A549 (cell line): ENCODE results near the gene SUSD1. TPM values are rescaled to one million over a fixed set of nuclear protein-coding genes. Genes with fewer than 3 reads are reported as not detected.

Source experiments
- ATAC-seq, 2 experiments: fragments of 200-7000 bp in 1 of 2; fragments of >200 bp in 1 of 2; cut with Nextera tagmentation in 1 of 2; cut with Tn5 transposase in 1 of 2; 3 replicates each; pipeline versions ENCODE4 v1.8.0 to v1.9.1; 2018 to 2020; ENCODE audit warnings: mild to moderate bottlenecking in 1 of 2, moderate library complexity in 1 of 2
- CTCF ChIA-PET: fragments of 300-600 bp; sonication (Branson Sonifier 250); formaldehyde crosslinking; extraction: SDS; loops from one replicate; lab custom pipeline; 2021; ENCODE audit warnings: antibody characterized with exemption, inconsistent platforms; lab: Yijun Ruan, JAX
- POLR2A ChIA-PET: fragments of 350-600 bp; formaldehyde crosslinking; extraction: SDS; loops from one replicate; lab custom pipeline; 2021; ENCODE audit warnings: antibody characterized with exemption, inconsistent platforms; lab: Yijun Ruan, JAX
- DNase-seq, 2 experiments: peaks; one replicate each; pipeline versions ENCODE4 v3.0.0 to v3.0.0-alpha.2; 2011 to 2016; ENCODE audit warnings: low read depth in 1 of 2, low spot score in 1 of 2
- FAIRE-seq: peaks from 2 replicates; lab custom pipeline; 2011; peaks lifted over from hg19 to GRCh38; lab: Jason Lieb, UNC
- H3K27ac ChIP-seq, 2 experiments: fragments of >200 bp; sonication (Bioruptor Twin); formaldehyde crosslinking; 3 replicates each; pipeline ENCODE4 v1.5.1; 2016 to 2017
- H3K4me1 ChIP-seq: fragments of >200 bp; sonication (Bioruptor Twin); formaldehyde crosslinking; 3 replicates; pipeline ENCODE4 v1.6.1; 2016
- H3K4me2 ChIP-seq: fragments of >200 bp; sonication (Bioruptor Twin); formaldehyde crosslinking; 3 replicates; pipeline ENCODE4 v1.6.1; 2016
- H3K4me3 ChIP-seq: fragments of >200 bp; sonication (Bioruptor Twin); formaldehyde crosslinking; 3 replicates; pipeline ENCODE4 v1.5.1; 2016
- H3K9me3 ChIP-seq: fragments of >200 bp; sonication (Bioruptor Twin); formaldehyde crosslinking; 3 replicates; pipeline ENCODE4 v1.6.1; 2016
- CEBPB ChIP-seq, 2 experiments: fragments of >200 bp in 1 of 2; sonication (Bioruptor Twin) in 1 of 2; formaldehyde crosslinking in 1 of 2; IDR thresholded peaks; 2 replicates each; pipeline ENCODE4 v1.6.1; 2012 to 2016
- EP300 ChIP-seq, 2 experiments: fragments of >200 bp; sonication (Bioruptor Twin); formaldehyde crosslinking; IDR thresholded peaks; 2 replicates in 1 of 2; 3 replicates in 1 of 2; pipeline ENCODE4 v1.6.1; 2016 to 2017
- FOSB ChIP-seq: fragments of 250-450 bp; sonication (Bioruptor Pico); IDR thresholded peaks from 2 replicates; pipeline ENCODE4 v1.5.0; 2020; ENCODE audit warnings: mild to moderate bottlenecking, moderate library complexity
- FOSL2 ChIP-seq, 2 experiments: fragments of 450-650 bp in 1 of 2; fragments of >200 bp in 1 of 2; sonication (Bioruptor Twin) in 1 of 2; formaldehyde crosslinking; IDR thresholded peaks; 2 replicates each; pipeline versions ENCODE4 v1.5.0 to v1.6.1; 2016 to 2020; ENCODE audit warnings: mild to moderate bottlenecking in 1 of 2, moderate library complexity in 1 of 2
- FOXS1 ChIP-seq: fragments of 250-450 bp; sonication (Bioruptor Pico); IDR thresholded peaks from 2 replicates; pipeline ENCODE4 v1.5.0; 2020; ENCODE audit warnings: mild to moderate bottlenecking, moderate library complexity
- GATA3 ChIP-seq: IDR thresholded peaks from 2 replicates; pipeline ENCODE4 v1.6.1; 2012; ENCODE audit warnings: borderline replicate concordance
- HOXB13 ChIP-seq: fragments of 250-450 bp; sonication (Bioruptor Pico); IDR thresholded peaks from 2 replicates; pipeline ENCODE4 v1.5.0; 2020; ENCODE audit warnings: low read depth, mild to moderate bottlenecking, moderate library complexity
- HOXB5 ChIP-seq: fragments of 250-450 bp; sonication (Bioruptor Pico); IDR thresholded peaks from 2 replicates; pipeline ENCODE4 v1.5.0; 2020; ENCODE audit warnings: mild to moderate bottlenecking, moderate library complexity
- JUN ChIP-seq, 2 experiments: fragments of >200 bp; sonication (Bioruptor Twin); formaldehyde crosslinking; IDR thresholded peaks; 2 replicates in 1 of 2; 3 replicates in 1 of 2; pipeline ENCODE4 v1.6.1; 2016 to 2017
- JUNB ChIP-seq: fragments of >200 bp; sonication (Bioruptor Twin); formaldehyde crosslinking; IDR thresholded peaks from 2 replicates; pipeline ENCODE4 v1.6.1; 2016
- KDM5A ChIP-seq: fragments of 200-600 bp; sonication (generic); IDR thresholded peaks from 2 replicates; pipeline ENCODE4 v1.6.1; 2016; ENCODE audit warnings: antibody characterized with exemption, mild to moderate bottlenecking
- MAFK ChIP-seq: fragments of 450-650 bp; IDR thresholded peaks from 2 replicates; pipeline ENCODE4 v1.6.1; 2014; ENCODE audit not compliant: partially characterized antibody
- MAZ ChIP-seq: fragments of 150-350 bp; IDR thresholded peaks from 2 replicates; pipeline ENCODE4 v1.6.1; 2014; ENCODE audit warnings: antibody characterized with exemption, low read depth, low read length, borderline replicate concordance
- NPAS2 ChIP-seq: fragments of 250-450 bp; sonication (Bioruptor Pico); IDR thresholded peaks from 2 replicates; pipeline ENCODE4 v1.8.0; 2022; ENCODE audit warnings: mild to moderate bottlenecking, moderate library complexity, borderline replicate concordance
- POLR2AphosphoS2 ChIP-seq: conservative IDR thresholded peaks from 2 replicates; pipeline ENCODE4 v1.6.1; 2012; ENCODE audit warnings: low read length, improper control_type of control experiment, inconsistent platforms
- RAD21 ChIP-seq, 2 experiments: fragments of >200 bp in 1 of 2; sonication (Bioruptor Twin) in 1 of 2; formaldehyde crosslinking in 1 of 2; IDR thresholded peaks in 1 of 2; conservative IDR thresholded peaks in 1 of 2; 2 replicates in 1 of 2; 3 replicates in 1 of 2; pipeline ENCODE4 v1.6.1; 2012 to 2018; ENCODE audit warnings: inconsistent platforms in 1 of 2
- SMC3 ChIP-seq: fragments of >200 bp; sonication (Bioruptor Twin); formaldehyde crosslinking; IDR thresholded peaks from 3 replicates; pipeline ENCODE4 v1.6.1; 2018; ENCODE audit warnings: inconsistent platforms
- SREBF2 ChIP-seq: fragments of 450-650 bp; IDR thresholded peaks from 2 replicates; pipeline ENCODE4 v1.6.1; 2014; ENCODE audit warnings: mild to moderate bottlenecking, moderate library complexity
- TP53 ChIP-seq: fragments of 250-450 bp; sonication (Bioruptor Pico); IDR thresholded peaks from 2 replicates; pipeline ENCODE4 v1.5.0; 2021; ENCODE audit warnings: mild to moderate bottlenecking, moderate library complexity
- WGBS: methylation state at CpG from one replicate; pipeline ENCODE4 v1.1.6; 2017; ENCODE audit errors: missing lambda C conversion rate; 5-methylcytosine and 5-hydroxymethylcytosine counted together
- polyA plus RNA-seq, 4 experiments: library from polyadenylated mRNA; depleted of rRNA in 3 of 4; stranded (reverse); fragments of >200 nt; fragmentation: RNase III in 1 of 4; extraction: RNeasy Plus Mini Kit Qiagen cat#74134 plus additional on column Dnase treatment in 1 of 4; gene quantifications; 2 replicates in 3 of 4; 3 replicates in 1 of 4; pipeline ENCODE4 v1.2.3, GENCODE V29; 2011 to 2017
- TF ChIP-seq, protein P1 (sequence below): IDR thresholded peaks from 2 replicates; pipeline ENCODE4 v1.6.1; 2012
- TF ChIP-seq, protein P2 (sequence below): fragments of >200 bp; sonication (Bioruptor Twin); formaldehyde crosslinking; IDR thresholded peaks from 3 replicates; pipeline ENCODE4 v1.5.1; 2016
- TF ChIP-seq, protein P3 (sequence below): fragments of >200 bp; sonication (Bioruptor Twin); formaldehyde crosslinking; IDR thresholded peaks from 3 replicates; pipeline ENCODE4 v1.6.1; 2016
- TF ChIP-seq, protein P4 (sequence below): IDR thresholded peaks from 2 replicates; pipeline ENCODE4 v1.6.1; 2012
- TF ChIP-seq, protein P5 (sequence below): fragments of 200-600 bp; sonication (generic); IDR thresholded peaks from 2 replicates; pipeline ENCODE4 v1.6.1; 2016; ENCODE audit warnings: antibody characterized with exemption, mild to moderate bottlenecking, moderate library complexity
- TF ChIP-seq, protein P6 (sequence below): fragments of 250-450 bp; sonication (Bioruptor Pico); IDR thresholded peaks from 2 replicates; pipeline ENCODE4 v1.5.0; 2020; ENCODE audit warnings: low read depth, mild to moderate bottlenecking, moderate library complexity

The SUSD1 gene
- polyA plus RNA-seq, 2 of the 4 experiments (the other 2 are of a cell fraction), result 15.7 to 18.6 TPM

DNA sequence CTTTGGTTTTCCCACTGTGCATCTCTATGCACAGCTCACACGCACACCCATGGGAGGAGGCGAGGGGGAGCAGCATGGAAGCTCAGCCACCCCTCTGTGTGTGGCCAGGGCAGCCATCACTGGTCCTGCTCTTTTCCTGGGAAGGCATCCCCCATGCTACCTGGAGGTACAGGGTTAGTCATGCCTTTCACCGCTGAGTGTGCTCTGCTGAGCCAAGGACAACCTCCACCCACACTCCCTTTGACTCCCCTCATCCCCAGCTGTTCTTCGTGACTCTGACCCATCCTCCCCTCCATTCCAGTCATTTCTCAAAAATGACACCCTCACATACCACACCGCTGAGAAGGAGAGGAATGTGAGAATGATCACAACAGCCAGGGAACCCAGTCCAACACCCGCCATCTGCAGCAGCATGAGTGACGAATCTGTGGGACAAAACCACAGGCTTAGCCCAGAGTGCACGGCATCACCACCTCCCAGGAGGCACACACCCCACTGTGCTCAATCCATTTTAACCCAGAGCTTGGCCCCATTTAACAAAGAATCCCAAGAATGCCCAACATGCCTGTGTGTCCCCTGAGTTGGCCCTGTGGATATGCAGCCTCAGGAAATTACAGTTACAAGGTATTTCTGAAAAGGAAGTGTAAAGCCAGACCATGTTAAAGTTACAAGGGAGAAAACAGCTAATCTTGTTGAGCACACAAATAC lies 133.4 kb downstream of the SUSD1 start:
- peak; percentile 77 to 91 for DNase-seq
- peaks cover 64% of the 10 kb centered on the region for H3K4me1 ChIP-seq
- 19% methylated on average over 8 of the region's 8 CpGs for WGBS
- ChIA-PET CTCF (interaction anchor here (0.7 to 1.4 kb wide), 7 partner anchors 19 to 298 kb away, joined by 3 to 7 read pairs (median 3); no protein-coding TSS in a partner anchor), POLR2A (interaction anchor here (0.5 to 1.3 kb wide), 5 partner anchors 12 to 145 kb away, joined by 3 to 4 read pairs (median 3); partner anchors contain the start of gene UGCG)
- H3K27ac ChIP-seq, result peak overlapping the region; percentile 80 to 87
- peak; percentile 96 to 98 for ATAC-seq
- H3K9me3 ChIP-seq, result no peaks in the 10 kb centered on the region
- no peak overlapping the region for H3K4me3 ChIP-seq
- peak overlapping the region; percentile 61 for H3K4me2 ChIP-seq
- TF ChIP-seq, protein P1, sequence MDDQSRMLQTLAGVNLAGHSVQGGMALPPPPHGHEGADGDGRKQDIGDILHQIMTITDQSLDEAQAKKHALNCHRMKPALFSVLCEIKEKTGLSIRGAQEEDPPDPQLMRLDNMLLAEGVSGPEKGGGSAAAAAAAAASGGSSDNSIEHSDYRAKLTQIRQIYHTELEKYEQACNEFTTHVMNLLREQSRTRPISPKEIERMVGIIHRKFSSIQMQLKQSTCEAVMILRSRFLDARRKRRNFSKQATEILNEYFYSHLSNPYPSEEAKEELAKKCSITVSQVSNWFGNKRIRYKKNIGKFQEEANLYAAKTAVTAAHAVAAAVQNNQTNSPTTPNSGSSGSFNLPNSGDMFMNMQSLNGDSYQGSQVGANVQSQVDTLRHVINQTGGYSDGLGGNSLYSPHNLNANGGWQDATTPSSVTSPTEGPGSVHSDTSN, result peak; percentile 85
- TF ChIP-seq KDM5A (no peak), NPAS2 (CRISPR knock-in tag) (no peak), SREBF2 (no peak), FOSL2 (IDR thresholded peaks at IDR 0.05) (peak; percentile 92), FOSL2 (CRISPR knock-in tag; IDR thresholded peaks at IDR 0.05) (peak; percentile 94), HOXB5 (no peak), JUNB (peak; percentile 95), RAD21 (conservative IDR thresholded peaks at IDR 0.05 in 1 of 2, IDR thresholded peaks at IDR 0.05 in 1 of 2) (peak; percentile 47 to 64; a peak in 3 of 5 replicates), FOSB (CRISPR knock-in tag) (0 out of 2 replicates have a peak, but pooled peaks have one; percentile 53), MAZ (no peak), JUN (IDR thresholded peaks at IDR 0.05) (peak; percentile 80 to 96; a peak in 4 of 5 replicates), SMC3 (peak; percentile 9; the same call in 2 of the 3 replicates), POLR2AphosphoS2 (no peak), GATA3 (peak; percentile 99), TP53 (CRISPR knock-in tag) (no peak), EP300 (IDR thresholded peaks at IDR 0.05) (peak; percentile 84 to 98; a peak in 4 of 5 replicates), FOXS1 (0 out of 2 replicates have a peak, but pooled peaks have one; percentile 21), HOXB13 (CRISPR knock-in tag) (peak; percentile 92; the same call in 1 of the 2 replicates), CEBPB (IDR thresholded peaks at IDR 0.05) (peak in 1 of 2 experiments; percentile 80; a peak in 2 of 4 replicates), MAFK (peak; percentile 1)
- TF ChIP-seq, protein P2, sequence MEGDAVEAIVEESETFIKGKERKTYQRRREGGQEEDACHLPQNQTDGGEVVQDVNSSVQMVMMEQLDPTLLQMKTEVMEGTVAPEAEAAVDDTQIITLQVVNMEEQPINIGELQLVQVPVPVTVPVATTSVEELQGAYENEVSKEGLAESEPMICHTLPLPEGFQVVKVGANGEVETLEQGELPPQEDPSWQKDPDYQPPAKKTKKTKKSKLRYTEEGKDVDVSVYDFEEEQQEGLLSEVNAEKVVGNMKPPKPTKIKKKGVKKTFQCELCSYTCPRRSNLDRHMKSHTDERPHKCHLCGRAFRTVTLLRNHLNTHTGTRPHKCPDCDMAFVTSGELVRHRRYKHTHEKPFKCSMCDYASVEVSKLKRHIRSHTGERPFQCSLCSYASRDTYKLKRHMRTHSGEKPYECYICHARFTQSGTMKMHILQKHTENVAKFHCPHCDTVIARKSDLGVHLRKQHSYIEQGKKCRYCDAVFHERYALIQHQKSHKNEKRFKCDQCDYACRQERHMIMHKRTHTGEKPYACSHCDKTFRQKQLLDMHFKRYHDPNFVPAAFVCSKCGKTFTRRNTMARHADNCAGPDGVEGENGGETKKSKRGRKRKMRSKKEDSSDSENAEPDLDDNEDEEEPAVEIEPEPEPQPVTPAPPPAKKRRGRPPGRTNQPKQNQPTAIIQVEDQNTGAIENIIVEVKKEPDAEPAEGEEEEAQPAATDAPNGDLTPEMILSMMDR, result no peak
- TF ChIP-seq, protein P3, sequence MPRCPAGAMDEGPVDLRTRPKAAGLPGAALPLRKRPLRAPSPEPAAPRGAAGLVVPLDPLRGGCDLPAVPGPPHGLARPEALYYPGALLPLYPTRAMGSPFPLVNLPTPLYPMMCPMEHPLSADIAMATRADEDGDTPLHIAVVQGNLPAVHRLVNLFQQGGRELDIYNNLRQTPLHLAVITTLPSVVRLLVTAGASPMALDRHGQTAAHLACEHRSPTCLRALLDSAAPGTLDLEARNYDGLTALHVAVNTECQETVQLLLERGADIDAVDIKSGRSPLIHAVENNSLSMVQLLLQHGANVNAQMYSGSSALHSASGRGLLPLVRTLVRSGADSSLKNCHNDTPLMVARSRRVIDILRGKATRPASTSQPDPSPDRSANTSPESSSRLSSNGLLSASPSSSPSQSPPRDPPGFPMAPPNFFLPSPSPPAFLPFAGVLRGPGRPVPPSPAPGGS, result peak; percentile 85; the same call in 2 of the 3 replicates
- TF ChIP-seq, protein P4, sequence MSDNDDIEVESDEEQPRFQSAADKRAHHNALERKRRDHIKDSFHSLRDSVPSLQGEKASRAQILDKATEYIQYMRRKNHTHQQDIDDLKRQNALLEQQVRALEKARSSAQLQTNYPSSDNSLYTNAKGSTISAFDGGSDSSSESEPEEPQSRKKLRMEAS, result peak; percentile 92
- TF ChIP-seq, protein P5, sequence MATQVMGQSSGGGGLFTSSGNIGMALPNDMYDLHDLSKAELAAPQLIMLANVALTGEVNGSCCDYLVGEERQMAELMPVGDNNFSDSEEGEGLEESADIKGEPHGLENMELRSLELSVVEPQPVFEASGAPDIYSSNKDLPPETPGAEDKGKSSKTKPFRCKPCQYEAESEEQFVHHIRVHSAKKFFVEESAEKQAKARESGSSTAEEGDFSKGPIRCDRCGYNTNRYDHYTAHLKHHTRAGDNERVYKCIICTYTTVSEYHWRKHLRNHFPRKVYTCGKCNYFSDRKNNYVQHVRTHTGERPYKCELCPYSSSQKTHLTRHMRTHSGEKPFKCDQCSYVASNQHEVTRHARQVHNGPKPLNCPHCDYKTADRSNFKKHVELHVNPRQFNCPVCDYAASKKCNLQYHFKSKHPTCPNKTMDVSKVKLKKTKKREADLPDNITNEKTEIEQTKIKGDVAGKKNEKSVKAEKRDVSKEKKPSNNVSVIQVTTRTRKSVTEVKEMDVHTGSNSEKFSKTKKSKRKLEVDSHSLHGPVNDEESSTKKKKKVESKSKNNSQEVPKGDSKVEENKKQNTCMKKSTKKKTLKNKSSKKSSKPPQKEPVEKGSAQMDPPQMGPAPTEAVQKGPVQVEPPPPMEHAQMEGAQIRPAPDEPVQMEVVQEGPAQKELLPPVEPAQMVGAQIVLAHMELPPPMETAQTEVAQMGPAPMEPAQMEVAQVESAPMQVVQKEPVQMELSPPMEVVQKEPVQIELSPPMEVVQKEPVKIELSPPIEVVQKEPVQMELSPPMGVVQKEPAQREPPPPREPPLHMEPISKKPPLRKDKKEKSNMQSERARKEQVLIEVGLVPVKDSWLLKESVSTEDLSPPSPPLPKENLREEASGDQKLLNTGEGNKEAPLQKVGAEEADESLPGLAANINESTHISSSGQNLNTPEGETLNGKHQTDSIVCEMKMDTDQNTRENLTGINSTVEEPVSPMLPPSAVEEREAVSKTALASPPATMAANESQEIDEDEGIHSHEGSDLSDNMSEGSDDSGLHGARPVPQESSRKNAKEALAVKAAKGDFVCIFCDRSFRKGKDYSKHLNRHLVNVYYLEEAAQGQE, result no peak
- TF ChIP-seq, protein P6, sequence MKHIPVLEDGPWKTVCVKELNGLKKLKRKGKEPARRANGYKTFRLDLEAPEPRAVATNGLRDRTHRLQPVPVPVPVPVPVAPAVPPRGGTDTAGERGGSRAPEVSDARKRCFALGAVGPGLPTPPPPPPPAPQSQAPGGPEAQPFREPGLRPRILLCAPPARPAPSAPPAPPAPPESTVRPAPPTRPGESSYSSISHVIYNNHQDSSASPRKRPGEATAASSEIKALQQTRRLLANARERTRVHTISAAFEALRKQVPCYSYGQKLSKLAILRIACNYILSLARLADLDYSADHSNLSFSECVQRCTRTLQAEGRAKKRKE (CRISPR knock-in tag), result peak; percentile 84
- FAIRE-seq, result peak; percentile 36
